ENCODE data around the gene SAMD14.
A peak's percentile ranks its signal among the peaks of the same experiment; 100 is the strongest.

- TF ChIP-seq CTCF (IDR thresholded peaks at IDR 0.05) = peak; percentile 97
- no peak for TF ChIP-seq EZH2 (IDR thresholded peaks at IDR 0.05; ENCODE audit: borderline replicate concordance, insufficient read depth, low read depth, low read length, poor library complexity, severe bottlenecking)
These were observed 31.3 kb upstream of the SAMD14 start for GRCh38 chr17:50161023-50161910.
